Endothelial cell of umbilical vein (primary cell): ENCODE data around the gene NTN1. TPM values are rescaled to one million over a fixed set of nuclear protein-coding genes. Genes with fewer than 3 reads are reported as not detected.

ENCODE experiments used
- BruUV-seq: library from RNA; stranded (reverse); fragments of 400-500 nt; replicated peaks from 2 replicates; lab custom pipeline; 2021; lab: Mats Ljungman, UMichigan
- CTCF ChIA-PET: fragments of 300-600, 350-600 bp; sonication (Branson Sonifier 250); formaldehyde crosslinking; loops from one replicate; lab custom pipeline; 2021; ENCODE audit warnings: antibody characterized with exemption, inconsistent platforms; lab: Charles Lee
- POLR2A ChIA-PET: fragments of 300-600, 350-600 bp; sonication (Branson Sonifier 250); formaldehyde crosslinking; loops from one replicate; lab custom pipeline; 2021; ENCODE audit warnings: antibody characterized with exemption, inconsistent platforms; lab: Charles Lee
- DNase-seq: peaks from one replicate; pipeline ENCODE4 v3.0.0-alpha.2; 2011; ENCODE audit warnings: low read depth, low spot score
- FAIRE-seq: peaks from 2 replicates; lab custom pipeline; 2011; peaks lifted over from hg19 to GRCh38; lab: Jason Lieb, UNC
- H2AFZ ChIP-seq: 2 replicates; pipeline ENCODE4 v1.6.0; 2012; ENCODE audit warnings: low read depth, low read length, control low read depth, inconsistent platforms
- H3K27ac ChIP-seq: 2 replicates; pipeline ENCODE4 v1.5.1; 2011; ENCODE audit warnings: low read depth, mild to moderate bottlenecking, control low read depth, low read length, moderate library complexity; ENCODE audit not compliant: insufficient read depth
- H3K27me3 ChIP-seq, 2 experiments: 2 replicates each; pipeline versions ENCODE4 v1.6.0 to v1.6.1; 2011; ENCODE audit warnings: low read length in 2 of 2, mixed read lengths in 1 of 2; ENCODE audit not compliant: control insufficient read depth in 2 of 2, insufficient read depth in 2 of 2
- H3K36me3 ChIP-seq, 2 experiments: 2 replicates in 1 of 2; 3 replicates in 1 of 2; pipeline ENCODE4 v1.5.1; 2011; ENCODE audit warnings: low read length in 2 of 2, mild to moderate bottlenecking in 1 of 2, moderate library complexity in 1 of 2; ENCODE audit not compliant: control insufficient read depth in 2 of 2, insufficient read depth in 2 of 2; ENCODE audit errors: extremely low read depth in 1 of 2
- H3K4me1 ChIP-seq: 3 replicates; pipeline ENCODE4 v1.5.1; 2011; ENCODE audit warnings: mild to moderate bottlenecking, low read length; ENCODE audit not compliant: control insufficient read depth, insufficient read depth; ENCODE audit errors: extremely low read depth
- H3K4me2 ChIP-seq: 2 replicates; pipeline ENCODE4 v1.6.1; 2011; ENCODE audit warnings: low read length, control low read depth, mixed read lengths; ENCODE audit not compliant: insufficient read depth
- H3K4me3 ChIP-seq, 3 experiments: fragments of 200-600 bp in 1 of 3; sonication (generic), shearing (Covaris generic) in 1 of 3; replicated peaks in 1 of 3; 2 replicates each; pipeline ENCODE4 v1.5.1; 2011 to 2016; ENCODE audit warnings: control low read depth in 3 of 3, low read length in 3 of 3, mild to moderate bottlenecking in 2 of 3, inconsistent platforms in 1 of 3, low read depth in 1 of 3, moderate library complexity in 1 of 3; ENCODE audit not compliant: insufficient read depth in 1 of 3
- H3K79me2 ChIP-seq: 2 replicates; pipeline ENCODE4 v1.6.0; 2012; ENCODE audit warnings: low read length, inconsistent platforms; ENCODE audit not compliant: control insufficient read depth, insufficient read depth
- H3K9ac ChIP-seq: replicated peaks from 2 replicates; pipeline ENCODE3; 2011; ENCODE audit warnings: low read length, control low read depth; ENCODE audit not compliant: insufficient read depth; ENCODE audit errors: extremely low read depth
- H3K9me1 ChIP-seq: replicated peaks from 3 replicates; pipeline ENCODE4 v1.6.0; 2011; ENCODE audit warnings: mild to moderate bottlenecking, low read length; ENCODE audit not compliant: control insufficient read depth, insufficient read depth; ENCODE audit errors: extremely low read depth
- H3K9me3 ChIP-seq: replicated peaks from 2 replicates; pipeline ENCODE4 v1.5.1; 2012; ENCODE audit warnings: low read length, inconsistent platforms; ENCODE audit not compliant: control insufficient read depth, insufficient read depth
- H4K20me1 ChIP-seq: replicated peaks from 2 replicates; pipeline ENCODE3; 2011; ENCODE audit warnings: mild to moderate bottlenecking, low read length; ENCODE audit not compliant: control insufficient read depth, insufficient read depth; ENCODE audit errors: extremely low read depth
- CTCF ChIP-seq, 2 donors: IDR thresholded peaks; 1 replicate in 1 of 2; 2 replicates in 1 of 2; pipeline ENCODE4 v1.5.1; 2011; ENCODE audit warnings: low read length in 2 of 2, mild to moderate bottlenecking in 2 of 2, moderate library complexity in 2 of 2, control low read depth in 1 of 2, inconsistent platforms in 1 of 2, low read depth in 1 of 2; ENCODE audit not compliant: insufficient read depth in 1 of 2; ENCODE audit errors: extremely low read depth in 1 of 2
- EZH2 ChIP-seq: IDR thresholded peaks from 2 replicates; pipeline ENCODE4 v1.6.1; 2012; ENCODE audit warnings: borderline replicate concordance, low read depth, mild to moderate bottlenecking, moderate library complexity, low read length, inconsistent platforms; ENCODE audit not compliant: severe bottlenecking
- FOS ChIP-seq: IDR thresholded peaks from 2 replicates; pipeline ENCODE4 v1.6.1; 2011; ENCODE audit warnings: mild to moderate bottlenecking, low read length, moderate library complexity, borderline replicate concordance; ENCODE audit not compliant: insufficient read depth
- GATA2 ChIP-seq: IDR thresholded peaks from 2 replicates; pipeline ENCODE4 v1.7.0; 2011; ENCODE audit warnings: low read depth, mild to moderate bottlenecking, moderate library complexity, mixed read lengths, low read length; ENCODE audit not compliant: insufficient read length, insufficient read depth
- JUN ChIP-seq: IDR thresholded peaks from 2 replicates; pipeline ENCODE4 v1.6.1; 2011; ENCODE audit warnings: borderline replicate concordance, low read depth; ENCODE audit not compliant: insufficient read length, insufficient read depth
- MAX ChIP-seq: IDR thresholded peaks from 2 replicates; pipeline ENCODE4 v1.6.1; 2011; ENCODE audit not compliant: insufficient read depth, insufficient read length
- MYC ChIP-seq: IDR thresholded peaks from one replicate; pipeline ENCODE4 v1.6.1; 2011; ENCODE audit warnings: mild to moderate bottlenecking, low read depth, low read length
- POLR2A ChIP-seq: IDR thresholded peaks from 2 replicates; pipeline ENCODE4 v1.6.1; 2012; ENCODE audit warnings: low read depth, mild to moderate bottlenecking, control low read depth, low read length
- POLR2AphosphoS5 ChIP-seq: IDR thresholded peaks from 2 replicates; pipeline ENCODE4 v1.6.1; 2012; ENCODE audit warnings: low read depth, mild to moderate bottlenecking, control low read depth, low read length, moderate library complexity; ENCODE audit not compliant: insufficient read depth
- dilution Hi-C: fragments of 300-500 bp; cut with MboI; formaldehyde crosslinking; loops from one replicate; pipeline ENCODE4 v1.15.0; 2019; ENCODE audit warnings: low sequenced_read_pairs; ENCODE audit not compliant: extremely low pct_ligation_motif_present
- intact Hi-C: fragments of 100-400 bp; cut with micrococcal nuclease; formaldehyde crosslinking; loops from one replicate; pipeline ENCODE4 v1.10.0; 2022
- polyA plus RNA-seq, 4 experiments: library from polyadenylated mRNA; depleted of rRNA in 3 of 4; stranded (reverse) in 3 of 4; unstranded in 1 of 4; fragments of >200 nt; gene quantifications; 2 replicates each; pipeline versions ENCODE4 v1.2.1 to v1.2.3, GENCODE V29; 2011 to 2012; ENCODE audit warnings: missing spikeins in 1 of 4
- total RNA-seq: library from RNA; stranded (reverse); gene quantifications from 2 replicates; pipeline ENCODE4 v1.2.3, GENCODE V29; 2021

The NTN1 gene
- total and polyA plus RNA-seq, 2 donors (not counting 3 experiments of a cell fraction or from before 2014, with no cell fraction given), result 0.10 to 0.18 TPM

- H3K27me3 ChIP-seq, result no peaks in the 10 kb centered on the region
- H3K9me1 ChIP-seq, result no peaks in the 10 kb centered on the region
- no peak for FAIRE-seq
- H3K27ac ChIP-seq, result no peak overlapping the region
- intact Hi-C loops (no loop called here), dilution Hi-C loops (no loop called here)
- no peaks in the 10 kb centered on the region for H3K36me3 ChIP-seq
- peak overlapping the region; percentile 15 to 36 (median 35) for H3K4me3 ChIP-seq
- TF ChIP-seq FOS, result no peak
- no peak for TF ChIP-seq MAX
- no peak for TF ChIP-seq POLR2A
- no peak for TF ChIP-seq GATA2
- TF ChIP-seq MYC, result no peak
- TF ChIP-seq EZH2, result no peak
- no peak for TF ChIP-seq JUN
- no peak for TF ChIP-seq CTCF (IDR thresholded peaks at IDR 0.05; ENCODE audit: extremely low read depth in 1 of 2, insufficient read depth in 1 of 2, low read depth in 1 of 2, low read length in 2 of 2)
- TF ChIP-seq POLR2AphosphoS5, result no peak
- no TSS peak for BruUV-seq
- POLR2A ChIA-PET, result no interaction called here
- CTCF ChIA-PET, result interaction anchor here (1.2 to 1.5 kb wide), 2 partner anchors 8 to 283 kb away, joined by 4 to 5 read pairs; no protein-coding TSS in a partner anchor
- peak overlapping the region; percentile 70 for H3K9ac ChIP-seq
- no peaks in the 10 kb centered on the region for H4K20me1 ChIP-seq
- peak overlapping the region; percentile 98 for H2AFZ ChIP-seq
- H3K79me2 ChIP-seq, result no peaks in the 10 kb centered on the region
- no peaks in the 10 kb centered on the region for H3K9me3 ChIP-seq
- H3K4me1 ChIP-seq, result peaks cover 13% of the 10 kb centered on the region
- peak overlapping the region; percentile 81 for H3K4me2 ChIP-seq
- no peak for DNase-seq
These were observed 218.0 kb downstream of the NTN1 start for GRCh38 chr17:9239246-9239792.
